Right renal cortex interstitium (tissue), 3 donors: ENCODE data around the gene KANK2. TPM values are rescaled to one million over a fixed set of nuclear protein-coding genes. Genes with fewer than 3 reads are reported as not detected.
"Not testable (repeated sequence)": the region's sequence is repeated elsewhere in the genome, so short reads cannot be mapped to it uniquely, and the experiment has no call there.

Experiments used
- DNase-seq, 3 donors: peaks; one replicate each; pipeline ENCODE4 v3.0.0-alpha.2; 2013; ENCODE audit warnings: low read depth in 3 of 3, low spot score in 2 of 3
- polyA plus RNA-seq, 3 donors: library from polyadenylated mRNA; unstranded; fragments of 120-200 nt; gene quantifications; one replicate each; pipeline ENCODE4 v1.2.1, GENCODE V29; 2013; ENCODE audit not compliant: insufficient read length in 3 of 3

The KANK2 gene
- polyA plus RNA-seq, 3 donors = 114 to 117 (median 116) TPM

DNA sequence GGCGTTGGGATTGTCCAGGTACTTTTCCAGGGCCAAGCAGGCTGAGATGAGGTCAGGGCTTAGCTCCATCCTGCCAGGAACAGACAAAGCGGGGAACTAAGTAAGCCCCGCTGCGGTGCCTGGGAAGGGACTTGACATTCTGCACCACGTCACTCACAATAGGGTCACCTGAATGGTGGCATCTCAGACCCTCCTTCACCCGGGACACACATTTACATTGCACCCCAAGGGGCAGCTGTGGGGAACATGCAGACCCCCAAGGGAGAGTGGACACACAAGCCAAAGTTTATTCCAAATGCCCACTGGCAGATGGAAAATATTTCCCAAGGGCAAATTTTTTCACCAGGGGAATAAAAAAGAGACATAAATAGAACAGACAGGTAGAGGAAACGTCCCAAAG is 21.4 kb downstream of the KANK2 start:
- no peak for DNase-seq

GRCh38 chr19:11174336-11174735 is 23.0 kb downstream of the KANK2 start:
- DNase-seq = no peak

DNA sequence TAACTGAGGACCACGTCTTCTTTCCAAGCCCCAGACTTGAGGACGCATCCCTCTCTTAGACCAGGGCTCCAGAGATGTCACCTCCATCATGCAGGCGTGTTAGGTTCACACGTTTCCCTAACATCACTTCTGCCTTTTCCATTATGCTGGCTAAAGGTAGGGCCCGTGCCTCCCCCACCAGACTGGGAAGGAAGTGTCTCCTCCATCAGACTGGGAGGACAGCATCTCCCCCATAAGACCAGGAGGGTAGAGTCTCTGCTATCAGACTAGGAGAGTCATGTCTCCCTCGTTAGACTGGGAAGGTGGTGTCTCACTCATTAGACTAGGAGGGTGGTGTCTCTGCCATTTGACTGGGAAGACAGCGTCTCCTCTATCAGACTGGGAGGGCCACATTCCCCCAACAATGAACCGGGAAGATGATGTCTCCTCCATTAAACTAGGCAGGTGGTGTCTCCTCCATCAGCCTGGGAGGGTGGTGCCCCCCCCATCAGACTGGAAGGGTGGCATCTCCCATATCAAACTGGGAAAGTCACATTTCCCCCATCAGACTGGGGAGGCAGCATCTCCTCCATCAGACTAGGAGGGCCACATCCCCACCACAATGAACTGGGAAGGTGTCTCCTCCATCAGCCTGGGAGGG is 23.7 kb downstream of the KANK2 start:
- DNase-seq = no peak

- DNase-seq = no peak
These were observed 24.8 kb downstream of the KANK2 start for GRCh38 chr19:11172576-11172975.

DNA sequence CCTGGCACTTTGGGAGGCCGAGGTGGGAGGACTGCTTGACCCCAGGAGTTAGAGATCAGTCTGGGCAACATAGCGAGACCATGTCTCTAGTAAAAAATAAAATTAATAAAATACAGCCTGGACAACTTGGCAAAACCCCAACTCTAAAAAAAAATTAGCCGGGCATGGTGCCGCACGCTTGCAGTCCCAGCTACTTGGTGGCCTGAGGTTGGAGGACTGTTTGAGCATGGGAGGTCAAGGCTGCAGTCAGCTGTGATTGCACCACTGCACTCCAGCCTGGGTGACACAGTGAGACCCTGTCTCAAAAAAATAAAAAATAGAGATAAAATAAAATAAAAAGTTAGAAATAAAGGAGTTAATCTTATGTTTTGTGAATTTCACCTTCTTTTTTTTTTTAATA is 26.2 kb downstream of the KANK2 start:
- DNase-seq = no peak

DNA sequence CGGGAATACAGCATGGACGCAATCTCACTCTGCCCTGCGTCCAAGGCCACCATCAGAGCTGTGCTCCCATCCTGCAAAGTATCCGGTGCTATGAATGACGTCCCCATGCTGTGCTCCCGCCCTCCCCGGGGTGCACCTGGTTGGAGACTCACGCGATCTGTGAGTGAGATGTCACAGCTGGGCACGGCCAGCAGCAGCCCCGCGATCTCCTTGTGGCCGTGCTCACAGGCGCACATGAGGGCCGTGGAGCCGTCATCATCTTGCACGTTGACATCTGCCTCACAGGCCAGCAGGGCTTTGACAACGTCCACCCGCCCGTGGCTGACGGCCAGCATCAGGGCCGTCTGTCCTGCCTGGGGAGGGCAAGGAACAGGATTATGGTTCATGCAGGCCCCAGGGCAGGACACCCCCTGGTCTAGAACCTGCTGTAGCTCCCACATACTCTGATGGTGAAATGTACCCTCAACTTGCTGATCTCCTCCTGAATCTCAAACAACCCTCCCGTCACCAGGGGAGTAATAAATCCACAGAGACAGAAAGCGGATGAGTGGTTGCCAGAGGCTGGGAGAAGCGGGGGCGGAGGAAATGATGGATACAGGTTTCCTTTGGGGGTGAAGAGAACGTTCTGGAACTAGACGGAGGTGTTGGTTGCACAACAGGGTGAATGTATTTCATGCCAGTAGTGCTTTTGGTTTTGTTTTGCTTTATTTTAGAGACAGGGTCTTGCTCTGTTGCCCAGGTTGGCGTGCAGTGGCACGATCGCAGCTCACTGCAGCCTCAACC is 27.3 kb downstream of the KANK2 start:
- DNase-seq = no peak

GRCh38 chr19:11168568-11168967 is 28.8 kb downstream of the KANK2 start:
- DNase-seq = no peak

- DNase-seq = no peak
These were observed 30.8 kb downstream of the KANK2 start for GRCh38 chr19:11166281-11167142.

GRCh38 chr19:11165486-11166030 is 31.8 kb downstream of the KANK2 start:
- DNase-seq = no peak

- peak in 1 of 3 donors; percentile 48 for DNase-seq
These were observed 32.4 kb downstream of the KANK2 start for GRCh38 chr19:11164879-11165406.

- DNase-seq = no peak
These were observed 33.0 kb downstream of the KANK2 start for GRCh38 chr19:11164296-11164695.

DNA sequence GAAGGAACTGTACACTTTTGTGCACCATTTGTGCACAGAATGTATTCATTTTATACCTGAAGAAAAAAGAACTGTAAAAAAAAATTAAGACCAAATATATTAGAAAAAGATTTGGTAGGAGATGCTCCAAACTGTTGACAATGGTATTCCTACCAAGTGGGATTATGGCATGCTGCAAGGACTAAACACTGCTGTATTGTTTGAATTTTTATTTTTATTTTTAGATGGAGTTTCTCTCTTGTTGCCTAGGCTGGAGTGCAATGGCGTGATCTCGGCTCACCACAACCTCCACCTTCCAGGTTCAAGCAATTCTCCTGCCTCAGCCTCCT is 36.9 kb downstream of the KANK2 start:
- DNase-seq = not testable (repeated sequence)

DNA sequence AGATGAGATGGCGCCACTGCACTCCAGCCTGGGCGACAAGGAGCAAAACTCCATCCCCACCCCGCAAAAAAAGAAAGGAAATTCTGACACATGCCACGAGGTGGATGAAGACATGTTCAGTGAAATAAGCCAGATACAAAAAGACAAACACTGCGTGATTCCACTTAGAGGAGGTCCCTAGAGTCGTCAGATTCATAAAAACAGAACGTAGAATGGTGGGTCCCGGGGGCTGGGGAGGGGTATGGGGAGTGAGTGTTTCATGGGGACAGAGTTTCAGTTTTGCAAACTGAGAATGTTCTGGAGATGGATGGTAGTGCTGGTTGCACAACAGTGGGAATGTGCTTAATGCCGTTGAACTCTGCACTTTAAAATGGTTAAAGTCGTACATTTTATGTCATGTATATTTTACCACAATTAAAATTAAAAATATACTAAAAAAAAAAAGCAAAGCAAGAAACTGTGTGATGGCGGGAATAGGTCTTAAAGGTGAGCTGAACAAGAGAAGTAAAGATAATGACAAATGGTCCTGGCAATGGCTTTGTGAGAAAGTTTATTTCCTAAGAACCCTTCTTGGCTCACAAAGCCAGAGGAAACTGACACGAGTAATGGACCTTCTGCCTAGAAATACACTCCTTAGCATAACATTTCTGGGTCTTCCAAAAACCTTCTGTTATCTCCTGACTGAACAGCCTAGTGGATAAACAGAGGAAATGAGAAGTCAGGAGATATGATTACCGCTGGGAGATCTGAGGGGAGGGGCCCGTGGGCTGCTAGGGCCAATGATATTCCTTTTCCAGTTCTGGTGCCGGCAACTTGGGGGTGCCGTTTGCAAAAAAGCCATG is 37.5 kb downstream of the KANK2 start:
- DNase-seq = no peak

GRCh38 chr19:11155373-11156120 is 41.8 kb downstream of the KANK2 start, which contains the start of gene SPC24:
Gene SPC24 (minus strand): TSS chr19:11155782. CDS start chr19:11155776, 6 bp downstream.
- DNase-seq = peak; percentile 91 to 97 (median 93)

GRCh38 chr19:11154683-11155047 is 42.7 kb downstream of the KANK2 start:
- no peak for DNase-seq

GRCh38 chr19:11152318-11153062 is 44.9 kb downstream of the KANK2 start:
- no peak for DNase-seq

GRCh38 chr19:11151181-11151580 is 46.2 kb downstream of the KANK2 start:
- no peak for DNase-seq

DNA sequence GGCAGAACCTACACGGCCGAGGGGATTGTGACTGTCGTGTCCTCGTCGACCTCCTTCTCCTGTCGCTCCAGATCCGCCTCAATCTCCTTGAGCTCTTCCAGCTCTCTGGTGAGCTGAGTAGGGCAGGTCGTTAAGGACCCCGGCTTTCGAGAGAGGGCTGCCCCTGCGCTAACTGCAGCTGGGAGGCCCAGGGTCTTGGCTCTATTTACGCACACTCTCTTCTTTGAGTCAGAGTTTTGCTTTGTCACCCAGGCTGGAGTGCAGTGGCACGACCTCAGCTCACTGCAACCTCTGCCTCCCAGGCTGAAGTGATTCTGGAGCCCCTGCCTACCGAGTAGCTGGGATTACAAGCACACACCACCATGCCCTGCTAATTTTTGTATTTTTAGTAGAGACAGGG is 49.3 kb downstream of the KANK2 start:
- no peak for DNase-seq

DNA sequence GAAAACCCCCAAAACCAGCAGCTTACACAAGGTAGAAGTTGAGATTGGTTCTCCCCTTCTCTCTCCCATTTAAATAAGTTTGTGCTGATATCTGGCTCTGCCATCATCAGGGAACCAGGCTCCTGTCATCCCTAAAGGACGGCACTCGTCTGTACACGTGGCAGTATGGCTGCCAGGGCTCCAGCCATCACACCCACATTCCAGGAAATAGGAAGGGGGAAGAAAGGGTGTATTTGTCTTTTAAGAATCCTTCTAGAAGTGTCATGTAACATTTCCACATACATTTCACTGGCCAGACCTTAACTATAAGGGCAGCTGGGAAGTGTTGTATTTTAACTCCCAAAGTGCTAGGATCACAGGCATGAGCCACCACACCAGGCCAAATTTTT is 51.8 kb downstream of the KANK2 start:
- no peak for DNase-seq
